K562 (cell line): ENCODE measurements around the gene VENTX. TPM values are rescaled to one million over a fixed set of nuclear protein-coding genes. Genes with fewer than 3 reads are reported as not detected.

Source experiments
- ATF1 ChIP-seq, 2 experiments: fragments of 450-650 bp in 1 of 2; IDR thresholded peaks; 2 replicates each; pipeline ENCODE4 v1.6.1; 2016; ENCODE audit warnings: missing compliant biosample characterization in 1 of 2, missing genetic modification characterization in 1 of 2
- BCL6 ChIP-seq: fragments of 250-450 bp; sonication (Bioruptor Pico); IDR thresholded peaks from 2 replicates; pipeline ENCODE4 v1.4.0; 2020
- CTBP1 ChIP-seq: fragments of 450-650 bp; IDR thresholded peaks from 2 replicates; pipeline ENCODE4 v1.6.1; 2016; ENCODE audit warnings: borderline replicate concordance
- E2F6 ChIP-seq, 2 experiments: IDR thresholded peaks; 2 replicates each; pipeline ENCODE4 v1.6.1; 2011; ENCODE audit warnings: borderline replicate concordance in 1 of 2, control low read depth in 1 of 2, low read depth in 1 of 2, low read length in 1 of 2, mild to moderate bottlenecking in 1 of 2, mixed read lengths in 1 of 2, moderate library complexity in 1 of 2; ENCODE audit not compliant: insufficient read depth in 1 of 2, insufficient read length in 1 of 2, poor library complexity in 1 of 2, severe bottlenecking in 1 of 2; ENCODE audit errors: extremely low read depth in 1 of 2
- MAX ChIP-seq: sonication (generic); formaldehyde crosslinking; IDR thresholded peaks from 2 replicates; pipeline ENCODE4 v1.9.0; 2022; ENCODE audit warnings: mild to moderate bottlenecking, missing genetic modification reagents
- MNT ChIP-seq, 2 experiments: fragments of 450-650 bp; conservative IDR thresholded peaks; 2 replicates each; pipeline ENCODE4 v1.6.1; 2017; ENCODE audit warnings: mild to moderate bottlenecking in 2 of 2, moderate library complexity in 2 of 2
- NR2C1 ChIP-seq, 2 experiments: fragments of 450-650 bp; IDR thresholded peaks; 2 replicates each; pipeline ENCODE4 v1.6.1; 2017; ENCODE audit warnings: mild to moderate bottlenecking in 2 of 2, antibody characterized with exemption in 1 of 2, inconsistent platforms in 1 of 2, missing compliant biosample characterization in 1 of 2, missing genetic modification characterization in 1 of 2
- NRF1 ChIP-seq, 2 experiments: fragments of 450-650 bp; IDR thresholded peaks in 1 of 2; conservative IDR thresholded peaks in 1 of 2; 2 replicates each; pipeline ENCODE4 v1.6.1; 2014; ENCODE audit warnings: mild to moderate bottlenecking in 2 of 2
- POLR2B ChIP-seq: fragments of 450-650 bp; IDR thresholded peaks from 2 replicates; pipeline ENCODE4 v1.6.1; 2018; ENCODE audit warnings: low read depth; ENCODE audit not compliant: partially characterized antibody
- SMARCA5 ChIP-seq: fragments of 450-650 bp; IDR thresholded peaks from 2 replicates; pipeline ENCODE4 v1.6.1; 2016
- TEAD4 ChIP-seq, 2 experiments: sonication (generic) in 1 of 2; formaldehyde crosslinking in 1 of 2; IDR thresholded peaks; 2 replicates each; pipeline versions ENCODE4 v1.6.1 to v1.8.0; 2012 to 2022; ENCODE audit warnings: borderline replicate concordance in 1 of 2, inconsistent platforms in 1 of 2, low read length in 1 of 2, mild to moderate bottlenecking in 1 of 2, missing genetic modification reagents in 1 of 2
- ZBTB34 ChIP-seq: fragments of 250-450 bp; sonication (Bioruptor Pico); IDR thresholded peaks from 2 replicates; pipeline ENCODE4 v1.8.0; 2021; ENCODE audit warnings: mild to moderate bottlenecking, moderate library complexity
- ZEB2 ChIP-seq: fragments of 450-650 bp; IDR thresholded peaks from 2 replicates; pipeline ENCODE4 v1.6.1; 2016
- ZNF431 ChIP-seq: sonication (generic); formaldehyde crosslinking; IDR thresholded peaks from 2 replicates; pipeline ENCODE4 v1.8.0; 2022; ENCODE audit warnings: mild to moderate bottlenecking, missing genetic modification reagents
- ZNF511 ChIP-seq: sonication (generic); formaldehyde crosslinking; IDR thresholded peaks from 2 replicates; pipeline ENCODE4 v1.8.0; 2022; ENCODE audit warnings: mild to moderate bottlenecking, missing genetic modification reagents
- ZNF592 ChIP-seq: fragments of 450-650 bp; IDR thresholded peaks from 2 replicates; pipeline ENCODE4 v1.6.1; 2017; ENCODE audit warnings: antibody characterized with exemption, mild to moderate bottlenecking
- polyA plus RNA-seq, 8 experiments: library from polyadenylated mRNA; depleted of rRNA in 4 of 8; stranded (reverse) in 5 of 8; unstranded in 3 of 8; fragments of >200 nt; fragmentation: Nextera tagmentation in 2 of 8; fragmentation: Illumina TruSeq in 1 of 8; extraction: Ambion mirVana in 2 of 8; extraction: Trizol in 1 of 8; gene quantifications; 2 replicates each; pipeline versions ENCODE4 v1.2.1 to v1.2.3, GENCODE V29; 2011 to 2014; ENCODE audit warnings: inconsistent platforms in 1 of 8, missing spikeins in 1 of 8
- total RNA-seq, 7 experiments: library from RNA; depleted of rRNA in 6 of 7; stranded (reverse); fragments of >200 nt in 6 of 7; fragmentation: Illumina TruSeq in 2 of 7; extraction: Trizol in 2 of 7; gene quantifications; 2 replicates each; pipeline versions ENCODE4 v1.2.1 to v1.2.3, GENCODE V29; 2011 to 2021; ENCODE audit warnings: low replicate concordance in 1 of 7

Gene VENTX
- total and polyA plus RNA-seq, 9 of the 15 experiments (the other 6 are each of a cell fraction or from before 2014, with no cell fraction given), result 0.07 to 0.70 (median 0.20) TPM; not detected in 1

- TF ChIP-seq ZBTB34 (CRISPR knock-in tag) (no peak), ZNF511 (CRISPR knock-in tag) (no peak), ZNF592 (peak; percentile 37; the same call in 1 of the 2 replicates), POLR2B (no peak), ATF1 (CRISPR knock-in tag; IDR thresholded peaks at IDR 0.05) (no peak), ATF1 (tag; IDR thresholded peaks at IDR 0.05) (no peak), NR2C1 (IDR thresholded peaks at IDR 0.05) (no peak), NR2C1 (tag; IDR thresholded peaks at IDR 0.05) (no peak), ZNF431 (CRISPR knock-in tag) (0 out of 2 replicates have a peak, but pooled peaks have one; percentile 20), NRF1 (conservative IDR thresholded peaks at IDR 0.05 in 1 of 2, IDR thresholded peaks at IDR 0.05 in 1 of 2) (peak in 1 of 2 experiments; percentile 52; a peak in 2 of 4 replicates), MNT (conservative IDR thresholded peaks at IDR 0.05) (no peak), BCL6 (CRISPR knock-in tag) (no peak), TEAD4 (IDR thresholded peaks at IDR 0.05; ENCODE audit: low read length) (no peak), TEAD4 (CRISPR knock-in tag; IDR thresholded peaks at IDR 0.05; ENCODE audit: borderline replicate concordance) (no peak), CTBP1 (peak; percentile 34; the same call in 1 of the 2 replicates), SMARCA5 (no peak), ZEB2 (no peak), E2F6 (IDR thresholded peaks at IDR 0.05; ENCODE audit: borderline replicate concordance in 1 of 2, extremely low read depth in 1 of 2, insufficient read depth in 1 of 2, insufficient read length in 1 of 2, low read depth in 1 of 2, low read length in 1 of 2, poor library complexity in 1 of 2, severe bottlenecking in 1 of 2) (peak; percentile 40 to 90), MAX (CRISPR knock-in tag) (peak; percentile 77)
Measured at GRCh38 chr10:133230387-133231195, 7.1 kb upstream of the VENTX start (continued).
